NCI-H526 treated with DMSO at 0.1 percent for 48 hours (cell line): ENCODE data around the gene BICD1.
A peak's percentile ranks its signal among the peaks of the same experiment; 100 is the strongest.
"Not testable (repeated sequence)": the region's sequence is repeated elsewhere in the genome, so short reads cannot be mapped to it uniquely, and the experiment has no call there.

Experiments used
- DNase-seq: peaks from one replicate; lab custom pipeline; 2025; lab: John Stamatoyannopoulos, UW

Gene BICD1

GRCh38 chr12:32145096-32145495 is 38.4 kb downstream of the BICD1 start:
- DNase-seq, result no peak

GRCh38 chr12:32146074-32146873 is 39.6 kb downstream of the BICD1 start:
- no peak for DNase-seq

GRCh38 chr12:32148372-32148771 is 41.7 kb downstream of the BICD1 start:
- DNase-seq, result no peak

- DNase-seq, result no peak
These were observed 42.8 kb downstream of the BICD1 start for GRCh38 chr12:32149489-32149888.

GRCh38 chr12:32151086-32151485 is 44.4 kb downstream of the BICD1 start:
- no peak for DNase-seq

- no peak for DNase-seq
These were observed 44.9 kb downstream of the BICD1 start for GRCh38 chr12:32151552-32151951.

- peak; percentile 32 for DNase-seq
These were observed 48.4 kb downstream of the BICD1 start for GRCh38 chr12:32155041-32155440.

- DNase-seq, result peak; percentile 56
These were observed 49.4 kb downstream of the BICD1 start for GRCh38 chr12:32155961-32156529.

- no peak for DNase-seq
These were observed 51.9 kb downstream of the BICD1 start for GRCh38 chr12:32158525-32158924.

- DNase-seq, result no peak
These were observed 52.7 kb downstream of the BICD1 start for GRCh38 chr12:32159381-32159780.

GRCh38 chr12:32159925-32160324 is 53.3 kb downstream of the BICD1 start:
- DNase-seq, result no peak

- no peak for DNase-seq
These were observed 54.4 kb downstream of the BICD1 start for GRCh38 chr12:32161058-32161457.

- no peak for DNase-seq
These were observed 56.9 kb downstream of the BICD1 start for GRCh38 chr12:32163596-32163995.

- DNase-seq, result no peak
These were observed 59.9 kb downstream of the BICD1 start for GRCh38 chr12:32166510-32166909.

GRCh38 chr12:32170437-32170998 is 63.9 kb downstream of the BICD1 start:
- no peak for DNase-seq

GRCh38 chr12:32171211-32171610 is 64.6 kb downstream of the BICD1 start:
- DNase-seq, result no peak

GRCh38 chr12:32176606-32177005 is 70.0 kb downstream of the BICD1 start:
- DNase-seq, result no peak

- DNase-seq, result no peak
These were observed 71.8 kb downstream of the BICD1 start for GRCh38 chr12:32178341-32179010.

GRCh38 chr12:32179011-32179395 is 72.4 kb downstream of the BICD1 start:
- DNase-seq, result peak; percentile 35

GRCh38 chr12:32181498-32182175 is 75.0 kb downstream of the BICD1 start:
- DNase-seq, result no peak

- no peak for DNase-seq
These were observed 77.0 kb downstream of the BICD1 start for GRCh38 chr12:32183650-32184049.

- not testable (repeated sequence) for DNase-seq
These were observed 80.5 kb downstream of the BICD1 start for GRCh38 chr12:32187127-32187526.
